NCI-H2196 (cell line): ENCODE data around the gene INPPL1.
"Not testable (repeated sequence)": the region's sequence is repeated elsewhere in the genome, so short reads cannot be mapped to it uniquely, and the experiment has no call there.

Experiments used
- DNase-seq: peaks from one replicate; lab custom pipeline; 2025; ENCODE audit not compliant: unreplicated experiment; lab: John Stamatoyannopoulos, UW

The INPPL1 gene

GRCh38 chr11:72224564-72225410 is at the start of gene INPPL1:
INPPL1 (plus strand) TSS chr11:72224767; CDS start chr11:72224985, 218 bp downstream.
- no peak for DNase-seq

GRCh38 chr11:72177656-72178055 is 46.9 kb upstream of the INPPL1 start:
- no peak for DNase-seq

- no peak for DNase-seq
Observed at GRCh38 chr11:72179049-72179803, 45.3 kb upstream of the INPPL1 start.

- DNase-seq: no peak
Observed at GRCh38 chr11:72179804-72180396, 44.7 kb upstream of the INPPL1 start.

- not testable (repeated sequence) for DNase-seq
Observed at GRCh38 chr11:72180892-72181552, 43.5 kb upstream of the INPPL1 start.

GRCh38 chr11:72181553-72181958 is 43.0 kb upstream of the INPPL1 start:
- not testable (repeated sequence) for DNase-seq

GRCh38 chr11:72188267-72188666 is 36.3 kb upstream of the INPPL1 start:
- no peak for DNase-seq

- DNase-seq: no peak
Observed at GRCh38 chr11:72189455-72190250, 34.9 kb upstream of the INPPL1 start.

- DNase-seq: no peak
Observed at GRCh38 chr11:72190631-72191071, 33.9 kb upstream of the INPPL1 start.

GRCh38 chr11:72191961-72192381 is 32.6 kb upstream of the INPPL1 start, which contains the start of gene FOLR1:
FOLR1 (plus strand) TSS chr11:72192140; CDS start chr11:72192174, 34 bp downstream.
- DNase-seq: no peak

- DNase-seq: no peak
Observed at GRCh38 chr11:72195518-72196270, 28.9 kb upstream of the INPPL1 start.

GRCh38 chr11:72201445-72201844 is 23.1 kb upstream of the INPPL1 start:
- not testable (repeated sequence) for DNase-seq

- DNase-seq: no peak
Observed at GRCh38 chr11:72202571-72202970, 22.0 kb upstream of the INPPL1 start.

- DNase-seq: no peak
Observed at GRCh38 chr11:72203163-72203562, 21.4 kb upstream of the INPPL1 start.

- DNase-seq: no peak
Observed at GRCh38 chr11:72204886-72205285, 19.7 kb upstream of the INPPL1 start.

GRCh38 chr11:72206794-72207193 is 17.8 kb upstream of the INPPL1 start:
- not testable (repeated sequence) for DNase-seq

GRCh38 chr11:72208281-72208680 is 16.3 kb upstream of the INPPL1 start:
- no peak for DNase-seq

- DNase-seq: no peak
Observed at GRCh38 chr11:72209101-72209500, 15.5 kb upstream of the INPPL1 start.

GRCh38 chr11:72216638-72217037 is 7.9 kb upstream of the INPPL1 start, which contains the start of gene FOLR2:
FOLR2 (plus strand) TSS chr11:72216794; CDS start chr11:72218585, 1,791 bp downstream.
- DNase-seq: no peak
